H9 (cell line): ENCODE data around the gene BMPR1A. TPM values are rescaled to one million over a fixed set of nuclear protein-coding genes. Genes with fewer than 3 reads are reported as not detected.

Experiments used
- DNase-seq: peaks from one replicate; pipeline ENCODE4 v3.0.0-alpha.2; 2017
- H2AFZ ChIP-seq: one replicate; pipeline ENCODE4 v1.6.1; 2013; ENCODE audit warnings: mild to moderate bottlenecking, low read length, control low read depth, moderate library complexity
- H2AK5ac ChIP-seq: 2 replicates; pipeline ENCODE4 v1.6.1; 2013; ENCODE audit warnings: low read length, control low read depth, mixed read lengths; ENCODE audit not compliant: insufficient read length
- H2BK120ac ChIP-seq: one replicate; pipeline ENCODE4 v1.6.1; 2013; ENCODE audit warnings: low read depth, mild to moderate bottlenecking, low read length, control low read depth, inconsistent platforms; ENCODE audit not compliant: poor library complexity, severe bottlenecking
- H2BK12ac ChIP-seq: 2 replicates; pipeline ENCODE4 v1.6.1; 2013; ENCODE audit warnings: low read length, control low read depth, mixed read lengths, low read depth; ENCODE audit not compliant: insufficient read length
- H2BK15ac ChIP-seq: 2 replicates; pipeline ENCODE4 v1.6.1; 2013; ENCODE audit warnings: low read depth, low read length, control low read depth
- H2BK20ac ChIP-seq: one replicate; pipeline ENCODE4 v1.6.1; 2013; ENCODE audit warnings: low read depth, mild to moderate bottlenecking, low read length, control low read depth, inconsistent platforms; ENCODE audit not compliant: poor library complexity, severe bottlenecking
- H2BK5ac ChIP-seq: 2 replicates; pipeline ENCODE4 v1.6.1; 2013; ENCODE audit warnings: low read length, control low read depth, mixed read lengths; ENCODE audit not compliant: insufficient read length
- H3K14ac ChIP-seq: 2 replicates; pipeline ENCODE4 v1.6.1; 2013; ENCODE audit warnings: low read length, control low read depth; ENCODE audit not compliant: insufficient read depth
- H3K18ac ChIP-seq: 2 replicates; pipeline ENCODE4 v1.6.1; 2013; ENCODE audit warnings: low read depth, mild to moderate bottlenecking, mixed read lengths, low read length, control low read depth; ENCODE audit not compliant: insufficient read length
- H3K23ac ChIP-seq: 2 replicates; pipeline ENCODE4 v1.6.1; 2013; ENCODE audit warnings: low read length, control low read depth, mixed read lengths, low read depth; ENCODE audit not compliant: insufficient read length
- H3K23me2 ChIP-seq: 2 replicates; pipeline ENCODE4 v1.6.1; 2013; ENCODE audit warnings: low read depth, mild to moderate bottlenecking, mixed read lengths, low read length, control low read depth; ENCODE audit not compliant: insufficient read length, poor library complexity, severe bottlenecking
- H3K27ac ChIP-seq: 2 replicates; pipeline ENCODE4 v1.5.1; 2013; ENCODE audit warnings: low read length, control low read depth, mixed read lengths, low read depth; ENCODE audit not compliant: insufficient read length
- H3K27me3 ChIP-seq: 2 replicates; pipeline ENCODE4 v1.6.1; 2013; ENCODE audit warnings: low read length, control low read depth, inconsistent platforms; ENCODE audit not compliant: insufficient read depth
- H3K4ac ChIP-seq: 2 replicates; pipeline ENCODE4 v1.6.1; 2013; ENCODE audit warnings: low read depth, mild to moderate bottlenecking, control low read depth, inconsistent platforms, low read length, moderate library complexity
- H3K4me1 ChIP-seq: 2 replicates; pipeline ENCODE4 v1.6.1; 2013; ENCODE audit warnings: low read length, control low read depth, inconsistent platforms; ENCODE audit not compliant: insufficient read depth
- H3K4me2 ChIP-seq: 2 replicates; pipeline ENCODE4 v1.6.1; 2013; ENCODE audit warnings: low read length, control low read depth, mixed read lengths; ENCODE audit not compliant: insufficient read length, insufficient read depth
- H3K56ac ChIP-seq: 2 replicates; pipeline ENCODE4 v1.6.1; 2013; ENCODE audit warnings: low read depth, mild to moderate bottlenecking, mixed read lengths, low read length, control low read depth; ENCODE audit not compliant: insufficient read length
- H3K79me1 ChIP-seq: 2 replicates; pipeline ENCODE4 v1.6.1; 2013; ENCODE audit warnings: low read depth, mild to moderate bottlenecking, moderate library complexity, low read length, control low read depth, inconsistent platforms; ENCODE audit not compliant: insufficient read depth, poor library complexity, severe bottlenecking
- H3K79me2 ChIP-seq: 2 replicates; pipeline ENCODE4 v1.6.1; 2013; ENCODE audit warnings: low read length, control low read depth, inconsistent platforms; ENCODE audit not compliant: insufficient read depth
- H3K9ac ChIP-seq: 2 replicates; pipeline ENCODE4 v1.6.1; 2013; ENCODE audit warnings: low read length, control low read depth, mixed read lengths; ENCODE audit not compliant: insufficient read length; ENCODE audit errors: extremely low read depth
- H3K9me3 ChIP-seq: one replicate; pipeline ENCODE4 v1.6.1; 2013; ENCODE audit warnings: low read depth, low read length, inconsistent platforms; ENCODE audit not compliant: control insufficient read depth
- H3T11ph ChIP-seq: one replicate; pipeline ENCODE4 v1.6.1; 2013; ENCODE audit warnings: mild to moderate bottlenecking, low read length, control low read depth, inconsistent platforms
- H4K20me1 ChIP-seq: one replicate; pipeline ENCODE4 v1.6.1; 2013; ENCODE audit not compliant: control insufficient read depth, insufficient read length, insufficient read depth
- H4K5ac ChIP-seq: 2 replicates; pipeline ENCODE4 v1.6.1; 2013; ENCODE audit warnings: low read depth, mild to moderate bottlenecking, mixed read lengths, low read length, control low read depth; ENCODE audit not compliant: insufficient read length
- H4K8ac ChIP-seq: replicated peaks from 2 replicates; pipeline ENCODE4 v1.6.1; 2013; ENCODE audit warnings: low read length, control low read depth, mixed read lengths, low read depth; ENCODE audit not compliant: insufficient read length
- H4K91ac ChIP-seq: 2 replicates; pipeline ENCODE4 v1.6.1; 2013; ENCODE audit warnings: low read depth, mild to moderate bottlenecking, moderate library complexity, mixed read lengths, low read length, control low read depth; ENCODE audit not compliant: insufficient read length
- H3K27ac Mint-ChIP-seq, 3 experiments: 2 replicates in 2 of 3; 3 replicates in 1 of 3; pipeline ENCODE4 v1.8.0; 2020 to 2021; ENCODE audit warnings: mixed read lengths in 3 of 3, mild to moderate bottlenecking in 1 of 3, moderate library complexity in 1 of 3
- H3K27me3 Mint-ChIP-seq: 2 replicates; pipeline ENCODE4 v1.8.0; 2021; ENCODE audit warnings: low read depth, mild to moderate bottlenecking, moderate library complexity, mixed read lengths
- H3K36me3 Mint-ChIP-seq, 3 experiments: 2 replicates in 2 of 3; 3 replicates in 1 of 3; pipeline ENCODE4 v1.8.0; 2020 to 2021; ENCODE audit warnings: low read depth in 3 of 3, mixed read lengths in 3 of 3; ENCODE audit not compliant: insufficient read depth in 1 of 3
- H3K4me1 Mint-ChIP-seq, 2 experiments: 2 replicates each; pipeline ENCODE4 v1.8.0; 2020; ENCODE audit warnings: mixed read lengths in 2 of 2
- H3K4me3 Mint-ChIP-seq, 2 experiments: 2 replicates in 1 of 2; 3 replicates in 1 of 2; pipeline ENCODE4 v1.8.0; 2020 to 2021; ENCODE audit warnings: mild to moderate bottlenecking in 2 of 2, mixed read lengths in 2 of 2, moderate library complexity in 1 of 2
- H3K9me3 Mint-ChIP-seq, 2 experiments: 2 replicates in 1 of 2; 3 replicates in 1 of 2; pipeline ENCODE4 v1.8.0; 2020; ENCODE audit warnings: mild to moderate bottlenecking in 2 of 2, mixed read lengths in 2 of 2, moderate library complexity in 1 of 2
- CTCF ChIP-seq: fragments of 200-600 bp; sonication (generic); conservative IDR thresholded peaks from 3 replicates; pipeline ENCODE4 v1.8.0; 2021; ENCODE audit warnings: antibody characterized with exemption, mild to moderate bottlenecking
- WGBS: extraction: QIAGEN DNeasy Blood & Tissue Kit; methylation state at CpG from one replicate; pipeline ENCODE4 v1.1.7; 2013; ENCODE audit warnings: missing lambda C conversion rate, low lambda C conversion rate, mixed read lengths; ENCODE audit not compliant: insufficient read length; ENCODE audit errors: extremely low coverage; 5-methylcytosine and 5-hydroxymethylcytosine counted together
- total RNA-seq: library from RNA; stranded (reverse); gene quantifications from 2 replicates; pipeline ENCODE4 v1.2.1, GENCODE V29; 2021

Gene BMPR1A
- total RNA-seq, 1 experiment from 2014 or later, result 138 TPM

- no peak for TF ChIP-seq CTCF
- DNase-seq, result no peak
- no peak overlapping the region for H2BK12ac ChIP-seq
- H2BK15ac ChIP-seq, result no peak overlapping the region
- peaks cover 13 to 25% (median 19%) of the 10 kb centered on the region in 3 experiments; a peak in 6 of 7 replicates for H3K36me3 Mint-ChIP-seq
- H3K9ac ChIP-seq, result no peak overlapping the region
- no peaks in the 10 kb centered on the region for H4K20me1 ChIP-seq
- no peak overlapping the region for H4K91ac ChIP-seq
- H3K4me1 Mint-ChIP-seq, result peaks cover 71 to 77% of the 10 kb centered on the region in 2 experiments
- H3K23me2 ChIP-seq, result no peaks in the 10 kb centered on the region
- no peaks in the 10 kb centered on the region for H3K9me3 Mint-ChIP-seq
- peak overlapping the region; percentile 80 to 93 (median 88); a peak in 6 of 7 replicates for H3K27ac Mint-ChIP-seq
- H3K79me2 ChIP-seq, result peaks cover 3% of the 10 kb centered on the region; the same call in 1 of the 2 replicates
- H2AK5ac ChIP-seq, result no peak overlapping the region
- no peaks in the 10 kb centered on the region for H3K27me3 ChIP-seq
- H2BK120ac ChIP-seq, result no peak overlapping the region
- H2AFZ ChIP-seq, result no peak overlapping the region
- no peaks in the 10 kb centered on the region for H3K27me3 Mint-ChIP-seq
- no peak overlapping the region for H3K18ac ChIP-seq
- peak overlapping the region; percentile 49 for H3K27ac ChIP-seq
- no CpG with 5 or more reads among the region's 1 CpG for WGBS
- H3K56ac ChIP-seq, result no peak overlapping the region
- no peak overlapping the region for H3K4me2 ChIP-seq
- no peaks in the 10 kb centered on the region for H3K9me3 ChIP-seq
- no peak overlapping the region for H3T11ph ChIP-seq
- no peak overlapping the region for H4K5ac ChIP-seq
- H3K23ac ChIP-seq, result no peak overlapping the region
- no peak overlapping the region for H3K4me3 Mint-ChIP-seq
- no peak overlapping the region for H3K4ac ChIP-seq
- H3K79me1 ChIP-seq, result no peaks in the 10 kb centered on the region
- no peak overlapping the region for H2BK20ac ChIP-seq
- no peak overlapping the region for H2BK5ac ChIP-seq
- H3K4me1 ChIP-seq, result peaks cover 24% of the 10 kb centered on the region
- no peak overlapping the region for H4K8ac ChIP-seq
- H3K14ac ChIP-seq, result no peak overlapping the region
Observed at GRCh38 chr10:86861351-86861750, 104.9 kb downstream of the BMPR1A start.
